Measurements from ENCODE around the gene ARHGAP8.

DNA sequence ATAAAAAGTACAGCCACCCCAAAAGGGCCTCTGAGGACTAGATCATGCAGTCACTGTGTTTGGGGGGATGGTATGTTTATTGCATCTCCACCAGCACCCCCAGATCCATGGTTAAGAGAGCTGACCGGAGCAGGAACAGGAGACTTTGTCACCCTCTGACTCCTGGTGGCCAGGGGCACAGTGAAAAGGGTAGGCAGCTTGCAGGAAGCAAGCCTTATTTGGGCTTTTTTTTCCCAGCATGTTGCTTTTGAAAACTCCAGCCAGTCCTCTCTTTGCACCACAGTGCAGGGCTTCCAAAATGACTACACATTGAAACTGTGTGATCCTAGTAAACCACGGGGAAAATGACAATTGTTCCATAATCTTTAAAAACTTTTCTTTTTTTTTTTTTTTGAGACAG is 29.8 kb upstream of the ARHGAP8 start:
- TF ChIP-seq POLR2AphosphoS5 (IDR thresholded peaks at IDR 0.05): no peak
- no peak for TF ChIP-seq CTCF (IDR thresholded peaks at IDR 0.05)
- TF ChIP-seq POLR2A (IDR thresholded peaks at IDR 0.05): no peak
